ENCODE measurements around the gene C1orf159. TPM values are rescaled to one million over a fixed set of nuclear protein-coding genes. Genes with fewer than 3 reads are reported as not detected.

The C1orf159 gene
- polyA plus RNA-seq, 2 of the 4 experiments (the other 2 are of a cell fraction): 4.0 to 10.2 TPM

- CTCF ChIA-PET: interaction anchor here (1.2 to 1.7 kb wide), 2 partner anchors 11 to 16 kb away, joined by 4 to 11 read pairs; no protein-coding TSS in a partner anchor
- H3K27ac ChIP-seq: no peak overlapping the region
- no peak for FAIRE-seq
- TF ChIP-seq USF2 (IDR thresholded peaks at IDR 0.05) (no peak), FOSL2 (IDR thresholded peaks at IDR 0.05) (no peak), FOSL2 (CRISPR knock-in tag; IDR thresholded peaks at IDR 0.05) (no peak), NFE2L2 (conservative IDR thresholded peaks at IDR 0.05; ENCODE audit: low read length) (no peak), RCOR1 (IDR thresholded peaks at IDR 0.05; ENCODE audit: low read depth, low read length) (no peak), CHD4 (IDR thresholded peaks at IDR 0.05; ENCODE audit: borderline replicate concordance) (no peak), POLR2AphosphoS2 (conservative IDR thresholded peaks at IDR 0.05; ENCODE audit: low read length) (no peak), ELK1 (IDR thresholded peaks at IDR 0.05; ENCODE audit: low read depth, low read length) (no peak), CEBPB (IDR thresholded peaks at IDR 0.05) (no peak), KDM1A (IDR thresholded peaks at IDR 0.05; ENCODE audit: low read depth) (no peak)
- H3K4me3 ChIP-seq: no peak overlapping the region
- no peaks in the 10 kb centered on the region for H3K4me1 ChIP-seq
- no peak for DNase-seq (ENCODE audit: low read depth in 1 of 2, low spot score in 1 of 2)
- POLR2A ChIA-PET: no interaction called here
- no peak overlapping the region for H3K4me2 ChIP-seq
- no peaks in the 10 kb centered on the region for H3K9me3 ChIP-seq
- WGBS (ENCODE audit: missing lambda C conversion rate): 96% methylated on average over 9 of the region's 25 CpGs
- ATAC-seq: no peak
Measured at GRCh38 chr1:1047963-1048362, 67.9 kb downstream of the C1orf159 start.

GRCh38 chr1:1047407-1047806 lies 68.5 kb downstream of the C1orf159 start:
- ATAC-seq: no peak
- H3K4me2 ChIP-seq: no peak overlapping the region
- no peak for FAIRE-seq
- no peak overlapping the region for H3K4me3 ChIP-seq
- H3K4me1 ChIP-seq: no peaks in the 10 kb centered on the region
- ChIA-PET POLR2A (no interaction called here), CTCF (interaction anchor here (1.2 to 1.7 kb wide), 2 partner anchors 12 to 16 kb away, joined by 4 to 11 read pairs; no protein-coding TSS in a partner anchor)
- DNase-seq (ENCODE audit: low read depth in 1 of 2, low spot score in 1 of 2): no peak
- TF ChIP-seq CEBPB (IDR thresholded peaks at IDR 0.05): no peak
- no peak for TF ChIP-seq EHF (CRISPR knock-in tag; IDR thresholded peaks at IDR 0.05)
- no peak for TF ChIP-seq ZC3H11A (IDR thresholded peaks at IDR 0.05)
- no peak for TF ChIP-seq TP53 (CRISPR knock-in tag; IDR thresholded peaks at IDR 0.05)
- TF ChIP-seq ZSCAN20 (CRISPR knock-in tag; IDR thresholded peaks at IDR 0.05): no peak
- TF ChIP-seq POLR2AphosphoS2 (conservative IDR thresholded peaks at IDR 0.05; ENCODE audit: low read length): no peak
- TF ChIP-seq ELK1 (IDR thresholded peaks at IDR 0.05; ENCODE audit: low read depth, low read length): no peak
- no peak for TF ChIP-seq TFCP2L1 (CRISPR knock-in tag; IDR thresholded peaks at IDR 0.05)
- no peak for TF ChIP-seq CHD2 (IDR thresholded peaks at IDR 0.05; ENCODE audit: low read length, partially characterized antibody)
- no peak for TF ChIP-seq HOXA7 (CRISPR knock-in tag; IDR thresholded peaks at IDR 0.05)
- no peak for TF ChIP-seq KDM5A (IDR thresholded peaks at IDR 0.05)
- TF ChIP-seq HOXB5 (CRISPR knock-in tag; IDR thresholded peaks at IDR 0.05): no peak
- no peak for TF ChIP-seq MAFK (IDR thresholded peaks at IDR 0.05; ENCODE audit: partially characterized antibody)
- TF ChIP-seq RFX5 (IDR thresholded peaks at IDR 0.05): no peak
- no peak for TF ChIP-seq SMC3 (IDR thresholded peaks at IDR 0.05)
- no peak for TF ChIP-seq HOXB13 (CRISPR knock-in tag; IDR thresholded peaks at IDR 0.05; ENCODE audit: low read depth)
- H3K27ac ChIP-seq: no peak overlapping the region
- no peaks in the 10 kb centered on the region for H3K9me3 ChIP-seq
- no CpG with 5 or more reads among the region's 19 CpGs for WGBS (ENCODE audit: missing lambda C conversion rate)

GRCh38 chr1:1046767-1047166 lies 69.1 kb downstream of the C1orf159 start:
- no peaks in the 10 kb centered on the region for H3K4me1 ChIP-seq
- TF ChIP-seq EP300 (IDR thresholded peaks at IDR 0.05): no peak
- TF ChIP-seq CHD2 (IDR thresholded peaks at IDR 0.05; ENCODE audit: low read length, partially characterized antibody): no peak
- no peak for TF ChIP-seq JUN (IDR thresholded peaks at IDR 0.05)
- TF ChIP-seq TP53 (CRISPR knock-in tag; IDR thresholded peaks at IDR 0.05): no peak

More at GRCh38 chr1:1046767-1047166, 69.1 kb downstream of the C1orf159 start:
- ChIA-PET POLR2A (no interaction called here), CTCF (interaction anchor here (1.2 kb wide), 1 partner anchor 13 kb away, joined by 4 read pairs; no protein-coding TSS in a partner anchor)
- H3K4me3 ChIP-seq: no peak overlapping the region
- no peaks in the 10 kb centered on the region for H3K9me3 ChIP-seq
- WGBS (ENCODE audit: missing lambda C conversion rate): 85% methylated on average over 7 of the region's 26 CpGs
- no peak for ATAC-seq
- no peak for FAIRE-seq
- no peak for DNase-seq (ENCODE audit: low read depth in 1 of 2, low spot score in 1 of 2)
- no peak overlapping the region for H3K27ac ChIP-seq
- no peak overlapping the region for H3K4me2 ChIP-seq
